VCaP (cell line): ENCODE measurements around the gene SMARCD2.
"Not testable (repeated sequence)": the region's sequence is repeated elsewhere in the genome, so short reads cannot be mapped to it uniquely, and the experiment has no call there.

ENCODE experiments used
- H3K27ac ChIP-seq: fragments of 450-650 bp; 2 replicates; pipeline ENCODE4 v1.5.1; 2017
- TF ChIP-seq, protein P1 (sequence below): fragments of 450-650 bp; conservative IDR thresholded peaks from 2 replicates; pipeline ENCODE4 v1.5.1; 2017; ENCODE audit warnings: mild to moderate bottlenecking, moderate library complexity

SMARCD2 gene

DNA sequence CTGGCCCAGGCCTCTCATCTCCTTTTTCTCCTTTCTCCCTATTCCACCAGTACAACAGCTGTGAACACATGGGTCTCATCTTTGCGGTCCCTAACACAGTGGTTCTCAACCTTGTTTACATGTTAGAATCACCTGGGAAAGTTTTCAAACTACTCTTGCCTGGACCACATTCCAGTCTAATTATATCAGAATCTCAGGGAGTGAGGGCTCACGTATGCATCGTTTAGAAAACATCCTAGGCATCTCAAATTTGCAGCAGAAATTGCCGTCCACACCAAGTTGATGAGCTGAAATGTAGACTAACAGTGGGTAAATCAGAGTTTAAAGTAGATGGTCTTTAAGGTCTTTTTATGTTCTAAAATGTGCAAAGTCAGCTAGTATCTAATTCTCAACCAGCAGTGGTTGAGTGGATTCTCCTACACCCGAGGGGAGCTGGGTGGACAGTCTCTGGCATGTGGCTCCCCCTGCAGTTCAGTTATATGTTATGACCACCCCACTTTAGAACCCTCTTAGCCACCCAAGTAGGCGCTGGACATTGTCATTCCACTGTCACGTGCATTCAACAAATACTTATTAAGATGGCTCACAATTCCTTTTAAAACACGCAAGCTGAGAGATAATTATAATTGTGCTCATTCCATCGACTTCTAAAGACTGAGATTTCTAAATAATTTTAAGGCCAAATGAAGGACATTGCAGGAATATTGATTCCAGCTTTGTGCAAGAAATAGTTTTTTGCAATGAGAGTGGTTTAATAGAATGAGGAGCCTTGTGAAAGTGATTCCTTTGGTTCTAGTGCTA lies 27.2 kb upstream of the SMARCD2 start:
- not testable (repeated sequence) for H3K27ac ChIP-seq

DNA sequence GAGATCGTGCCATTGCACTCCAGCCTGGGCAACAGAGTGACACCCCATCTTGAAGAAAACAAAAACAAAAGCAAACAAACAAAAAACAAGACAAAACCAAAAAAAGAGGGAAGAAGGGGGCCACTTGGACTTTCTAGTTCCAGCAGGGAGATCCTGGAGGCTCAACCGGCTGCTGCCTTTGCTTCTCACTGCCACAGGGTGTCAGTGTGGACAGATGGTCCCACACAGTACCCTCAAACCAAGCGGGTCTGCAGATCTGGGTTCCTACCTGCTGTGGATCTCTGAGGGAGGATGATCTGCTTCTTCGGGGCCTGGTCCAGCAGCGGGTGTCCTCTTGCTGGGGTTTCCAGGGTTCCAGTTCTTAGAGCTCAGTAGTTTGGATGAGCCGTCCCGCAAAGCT lies 24.1 kb upstream of the SMARCD2 start:
- not testable (repeated sequence) for H3K27ac ChIP-seq

DNA sequence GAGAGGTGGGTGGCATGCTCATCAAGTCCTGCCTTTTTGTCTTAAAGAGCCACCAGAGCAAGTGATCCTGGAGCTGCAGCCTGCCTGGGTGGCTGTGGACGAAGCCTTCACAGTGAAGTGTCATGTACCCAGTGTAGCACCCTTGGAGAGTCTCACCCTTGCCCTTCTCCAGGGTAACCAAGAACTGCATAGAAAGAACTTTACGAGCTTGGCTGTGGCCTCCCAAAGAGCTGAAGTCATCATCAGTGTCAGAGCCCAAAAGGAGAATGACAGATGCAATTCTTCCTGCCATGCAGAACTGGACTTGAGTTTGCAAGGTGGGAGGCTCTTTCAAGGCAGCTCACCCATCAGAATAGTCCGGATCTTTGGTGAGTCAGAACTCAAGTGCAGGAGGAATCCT lies 16.8 kb upstream of the SMARCD2 start:
- TF ChIP-seq, protein P1, sequence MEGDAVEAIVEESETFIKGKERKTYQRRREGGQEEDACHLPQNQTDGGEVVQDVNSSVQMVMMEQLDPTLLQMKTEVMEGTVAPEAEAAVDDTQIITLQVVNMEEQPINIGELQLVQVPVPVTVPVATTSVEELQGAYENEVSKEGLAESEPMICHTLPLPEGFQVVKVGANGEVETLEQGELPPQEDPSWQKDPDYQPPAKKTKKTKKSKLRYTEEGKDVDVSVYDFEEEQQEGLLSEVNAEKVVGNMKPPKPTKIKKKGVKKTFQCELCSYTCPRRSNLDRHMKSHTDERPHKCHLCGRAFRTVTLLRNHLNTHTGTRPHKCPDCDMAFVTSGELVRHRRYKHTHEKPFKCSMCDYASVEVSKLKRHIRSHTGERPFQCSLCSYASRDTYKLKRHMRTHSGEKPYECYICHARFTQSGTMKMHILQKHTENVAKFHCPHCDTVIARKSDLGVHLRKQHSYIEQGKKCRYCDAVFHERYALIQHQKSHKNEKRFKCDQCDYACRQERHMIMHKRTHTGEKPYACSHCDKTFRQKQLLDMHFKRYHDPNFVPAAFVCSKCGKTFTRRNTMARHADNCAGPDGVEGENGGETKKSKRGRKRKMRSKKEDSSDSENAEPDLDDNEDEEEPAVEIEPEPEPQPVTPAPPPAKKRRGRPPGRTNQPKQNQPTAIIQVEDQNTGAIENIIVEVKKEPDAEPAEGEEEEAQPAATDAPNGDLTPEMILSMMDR: no peak
- H3K27ac ChIP-seq: no peak overlapping the region

DNA sequence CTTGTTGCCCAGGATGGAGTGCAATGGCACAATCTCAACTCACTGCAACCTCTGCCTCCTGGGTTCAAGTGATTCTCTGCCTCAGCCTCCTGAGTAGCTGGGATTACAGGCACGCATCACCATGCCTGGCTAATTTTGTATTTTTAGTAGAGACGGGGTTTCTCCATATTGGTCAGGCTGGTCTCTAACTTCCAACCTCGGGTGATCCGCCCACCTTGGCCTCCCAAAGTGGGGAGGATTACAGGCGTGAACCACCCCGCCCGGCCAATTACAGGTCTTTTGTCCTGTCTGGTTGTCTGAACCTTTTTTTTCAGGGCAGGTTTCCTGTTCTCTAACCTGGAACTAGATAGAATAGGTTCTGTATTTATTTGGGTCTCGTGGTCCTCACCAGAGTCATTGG lies 13.9 kb upstream of the SMARCD2 start:
- not testable (repeated sequence) for H3K27ac ChIP-seq

DNA sequence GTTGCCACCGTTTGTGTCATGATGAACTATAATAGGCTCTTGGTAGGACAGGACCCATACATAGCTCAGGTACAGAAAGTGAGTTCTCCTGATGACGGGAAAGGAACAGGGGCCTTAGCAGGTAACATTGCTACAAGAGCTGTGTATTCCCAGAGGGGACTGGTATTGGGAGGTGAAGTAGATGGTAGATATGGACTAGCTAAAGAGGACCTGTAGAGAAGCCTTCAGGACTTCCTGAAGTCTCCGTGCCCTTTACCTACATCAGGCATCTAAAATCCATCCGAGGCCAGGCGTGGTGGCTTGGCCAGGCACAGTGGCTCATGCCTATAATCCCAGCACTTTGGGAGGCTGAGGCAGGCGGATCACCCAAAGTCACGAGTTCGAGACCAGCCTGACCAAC lies 12.7 kb upstream of the SMARCD2 start:
- no peak overlapping the region for H3K27ac ChIP-seq
- TF ChIP-seq, protein P1: no peak

DNA sequence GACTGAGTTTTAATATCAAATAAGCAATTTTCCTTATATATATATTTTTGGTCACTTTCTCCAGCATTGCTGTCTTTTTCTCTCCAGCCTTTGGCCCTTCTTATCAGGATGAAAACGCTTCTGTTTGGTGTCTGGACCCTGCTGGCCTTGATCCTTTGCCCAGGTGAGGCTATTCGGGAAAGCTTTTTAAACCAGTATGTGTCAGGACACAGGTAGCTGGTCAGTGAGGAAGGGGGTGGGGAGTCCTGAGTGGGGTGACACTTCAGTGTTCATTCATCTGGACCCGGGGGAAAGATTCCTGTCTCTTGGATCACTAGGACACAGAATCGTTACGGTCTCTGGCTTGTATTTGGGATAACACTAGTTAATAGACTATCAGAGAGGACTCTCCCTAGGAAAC lies 12.2 kb upstream of the SMARCD2 start:
- TF ChIP-seq, protein P1: no peak
- no peak overlapping the region for H3K27ac ChIP-seq

DNA sequence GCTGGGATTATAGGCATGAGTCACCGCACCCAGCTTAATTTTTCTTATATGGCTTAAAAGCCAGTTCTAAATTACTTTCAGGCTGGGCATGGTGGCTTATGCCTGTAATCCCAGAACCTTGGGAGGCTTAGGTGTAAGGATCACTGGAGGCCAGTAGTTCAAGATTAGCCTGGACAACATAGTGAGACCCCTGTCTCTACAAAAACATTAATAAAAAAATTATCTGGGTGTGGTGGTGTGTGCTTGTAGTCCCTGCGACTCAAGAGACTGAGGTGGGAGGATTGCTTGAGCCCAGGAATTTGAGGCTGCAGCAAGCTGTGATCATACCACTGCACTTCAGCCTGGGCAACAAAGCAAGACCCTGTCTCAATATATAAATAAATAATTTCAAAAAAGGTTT lies 10.8 kb upstream of the SMARCD2 start:
- TF ChIP-seq, protein P1: no peak
- no peak overlapping the region for H3K27ac ChIP-seq

DNA sequence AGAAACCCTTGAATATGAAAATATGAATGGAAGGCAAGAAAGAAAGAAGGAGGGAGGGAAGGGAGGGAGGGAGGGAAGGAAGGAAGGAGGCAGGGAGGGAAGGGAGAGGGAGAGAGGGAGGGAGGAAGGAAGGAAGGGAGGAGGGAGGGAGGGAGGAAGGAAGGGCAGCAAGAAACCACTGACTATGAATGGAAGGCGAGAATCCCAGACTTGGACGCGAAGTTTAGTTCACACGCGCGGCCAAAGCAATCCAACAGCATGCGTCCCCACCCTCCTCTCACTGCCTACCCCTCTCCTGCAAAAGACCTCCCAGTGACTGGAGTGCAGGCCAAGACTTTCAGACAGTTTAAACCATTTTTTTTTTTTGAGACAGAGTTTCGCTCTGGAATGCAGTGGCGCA lies 7.9 kb upstream of the SMARCD2 start:
- TF ChIP-seq, protein P1: no peak
- H3K27ac ChIP-seq: no peak overlapping the region

DNA sequence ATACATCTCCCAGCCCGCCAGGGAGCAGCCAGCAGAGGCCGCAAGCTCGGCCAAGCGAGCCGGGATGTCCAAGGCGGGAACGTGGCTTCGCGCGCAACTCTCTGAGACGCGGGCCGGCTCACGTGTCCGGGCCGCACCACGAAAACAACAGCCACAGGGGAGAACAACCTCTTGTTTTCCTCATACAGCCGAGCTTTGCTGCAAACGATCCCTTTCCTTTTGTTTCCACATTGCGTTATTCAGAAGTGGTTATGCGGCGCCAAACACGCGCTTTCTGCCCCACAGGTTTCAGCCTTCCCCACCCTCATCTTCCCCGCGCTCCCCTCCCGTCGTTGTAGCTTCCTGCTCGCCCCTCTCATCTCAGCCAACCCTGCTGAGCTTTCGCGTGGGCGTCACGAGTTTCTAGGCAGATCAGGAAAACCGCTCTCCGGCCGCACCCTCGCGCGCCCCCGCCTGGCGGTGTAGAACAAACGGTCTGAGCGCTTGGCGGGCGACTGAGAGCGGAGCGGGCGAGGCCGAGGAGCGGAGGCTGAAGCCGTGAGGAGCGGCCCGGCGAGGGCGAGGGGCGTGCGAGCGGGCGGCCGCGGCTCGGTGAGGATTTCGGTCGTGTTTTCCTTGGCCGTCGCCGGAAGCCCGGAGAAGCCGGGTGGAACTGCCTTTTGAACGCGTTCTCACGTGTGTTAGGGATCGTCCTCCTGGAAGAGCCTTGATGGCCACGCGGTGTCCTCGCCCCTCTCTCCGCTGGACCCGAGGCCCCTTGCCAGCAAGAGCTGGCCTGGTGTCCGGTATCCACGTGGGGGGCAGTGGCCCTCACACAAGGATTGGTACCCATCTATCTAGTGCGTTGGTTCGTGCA lies 6.6 kb upstream of the SMARCD2 start:
- TF ChIP-seq, protein P1: no peak
- no peak overlapping the region for H3K27ac ChIP-seq
